Colonic mucosa (tissue), 4 donors: ENCODE measurements around the gene CLINT1. TPM values are rescaled to one million over a fixed set of nuclear protein-coding genes. Genes with fewer than 3 reads are reported as not detected.

Experiments used
- DNase-seq: peaks from one replicate; pipeline ENCODE4 v3.0.0-alpha.2; 2020
- H3K27ac ChIP-seq: fragments of 200-600 bp; one replicate; pipeline ENCODE4 v1.8.0; 2021
- H3K27me3 ChIP-seq: fragments of 200-600 bp; one replicate; pipeline ENCODE4 v1.8.0; 2021
- H3K36me3 ChIP-seq: fragments of 200-600 bp; one replicate; pipeline ENCODE4 v1.8.0; 2021
- H3K4me1 ChIP-seq: fragments of 200-600 bp; one replicate; pipeline ENCODE4 v1.8.0; 2021; ENCODE audit warnings: mild to moderate bottlenecking
- H3K4me3 ChIP-seq: fragments of 200-600 bp; one replicate; pipeline ENCODE4 v1.8.0; 2021
- H3K9ac ChIP-seq, 2 donors: one replicate each; pipeline ENCODE4 v1.7.0; 2013; ENCODE audit warnings: control low read depth in 2 of 2, low read depth in 2 of 2, low read length in 2 of 2
- H3K9me3 ChIP-seq: fragments of 200-600 bp; one replicate; pipeline ENCODE4 v1.8.0; 2021
- intact Hi-C: fragments of 100-400 bp; cut with DNase I; formaldehyde crosslinking; loops from one replicate; pipeline ENCODE4 v1.14.1; 2022
- total RNA-seq, 2 donors: library from RNA; stranded (reverse); fragmentation: NEBNext Ultra II Directional in 1 of 2; extraction: Animal tissue kit (Norgen Biotek cat#: 25700) in 1 of 2; gene quantifications; one replicate each; pipeline ENCODE4 v1.2.1, GENCODE V29; 2021
- TF ChIP-seq, protein P1 (sequence below): fragments of 200-600 bp; IDR thresholded peaks from one replicate; pipeline ENCODE4 v1.8.0; 2022; ENCODE audit warnings: antibody characterized with exemption, mild to moderate bottlenecking
- donor health status: healthy.
- donor health status: DM: no; HTN: no; CAD: no.
- donor health status: DM: no; HTN: no; CAD: no.

Gene CLINT1
- total RNA-seq, 2 donors from 2014 or later, result 127 to 183 TPM

- no peak overlapping the region for H3K9ac ChIP-seq
- no peaks in the 10 kb centered on the region for H3K9me3 ChIP-seq
- no peak for DNase-seq
- H3K4me3 ChIP-seq, result no peak overlapping the region
- no peak overlapping the region for H3K27ac ChIP-seq
- H3K36me3 ChIP-seq, result peaks cover 12% of the 10 kb centered on the region
- no peaks in the 10 kb centered on the region for H3K4me1 ChIP-seq
- no peaks in the 10 kb centered on the region for H3K27me3 ChIP-seq
- TF ChIP-seq, protein P1, sequence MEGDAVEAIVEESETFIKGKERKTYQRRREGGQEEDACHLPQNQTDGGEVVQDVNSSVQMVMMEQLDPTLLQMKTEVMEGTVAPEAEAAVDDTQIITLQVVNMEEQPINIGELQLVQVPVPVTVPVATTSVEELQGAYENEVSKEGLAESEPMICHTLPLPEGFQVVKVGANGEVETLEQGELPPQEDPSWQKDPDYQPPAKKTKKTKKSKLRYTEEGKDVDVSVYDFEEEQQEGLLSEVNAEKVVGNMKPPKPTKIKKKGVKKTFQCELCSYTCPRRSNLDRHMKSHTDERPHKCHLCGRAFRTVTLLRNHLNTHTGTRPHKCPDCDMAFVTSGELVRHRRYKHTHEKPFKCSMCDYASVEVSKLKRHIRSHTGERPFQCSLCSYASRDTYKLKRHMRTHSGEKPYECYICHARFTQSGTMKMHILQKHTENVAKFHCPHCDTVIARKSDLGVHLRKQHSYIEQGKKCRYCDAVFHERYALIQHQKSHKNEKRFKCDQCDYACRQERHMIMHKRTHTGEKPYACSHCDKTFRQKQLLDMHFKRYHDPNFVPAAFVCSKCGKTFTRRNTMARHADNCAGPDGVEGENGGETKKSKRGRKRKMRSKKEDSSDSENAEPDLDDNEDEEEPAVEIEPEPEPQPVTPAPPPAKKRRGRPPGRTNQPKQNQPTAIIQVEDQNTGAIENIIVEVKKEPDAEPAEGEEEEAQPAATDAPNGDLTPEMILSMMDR, result no peak
- intact Hi-C loops, result loop anchor here (5.0 kb wide), 2 partner anchors 129 to 179 kb away; no protein-coding TSS in a partner anchor
Measured at GRCh38 chr5:157817928-157818327, 41.0 kb downstream of the CLINT1 start.

- DNase-seq, result no peak
- intact Hi-C loops, result loop anchor here (5.0 kb wide), 2 partner anchors 130 to 180 kb away; no protein-coding TSS in a partner anchor
- TF ChIP-seq, protein P1, result no peak
- H3K9ac ChIP-seq, result no peak overlapping the region
- H3K4me3 ChIP-seq, result no peak overlapping the region
- no peaks in the 10 kb centered on the region for H3K27me3 ChIP-seq
- no peak overlapping the region for H3K27ac ChIP-seq
- H3K9me3 ChIP-seq, result no peaks in the 10 kb centered on the region
- peaks cover 14% of the 10 kb centered on the region for H3K36me3 ChIP-seq
- no peaks in the 10 kb centered on the region for H3K4me1 ChIP-seq
Measured at GRCh38 chr5:157817387-157817702, 41.6 kb downstream of the CLINT1 start.

- no peak overlapping the region for H3K9ac ChIP-seq
- intact Hi-C loops, result loop anchor here (5.0 kb wide), 2 partner anchors 130 to 180 kb away; no protein-coding TSS in a partner anchor
- TF ChIP-seq, protein P1, result peak; percentile 47
- no peak overlapping the region for H3K4me3 ChIP-seq
- no peaks in the 10 kb centered on the region for H3K27me3 ChIP-seq
- DNase-seq, result no peak
- no peaks in the 10 kb centered on the region for H3K9me3 ChIP-seq
- peaks cover 14% of the 10 kb centered on the region for H3K36me3 ChIP-seq
- no peaks in the 10 kb centered on the region for H3K4me1 ChIP-seq
- H3K27ac ChIP-seq, result no peak overlapping the region
Measured at GRCh38 chr5:157816682-157817386, 42.1 kb downstream of the CLINT1 start.

GRCh38 chr5:157812086-157812485 is 46.9 kb downstream of the CLINT1 start:
- Histone ChIP-seq H3K4me1 (no peaks in the 10 kb centered on the region), H3K9ac (no peak overlapping the region), H3K27ac (no peak overlapping the region), H3K9me3 (no peaks in the 10 kb centered on the region), H3K27me3 (no peaks in the 10 kb centered on the region), H3K4me3 (no peak overlapping the region), H3K36me3 (peaks cover 21% of the 10 kb centered on the region)
- intact Hi-C loops, result no loop called here
- no peak for DNase-seq
- TF ChIP-seq, protein P1, result no peak

- Histone ChIP-seq H3K36me3 (peaks cover 21% of the 10 kb centered on the region), H3K4me1 (no peaks in the 10 kb centered on the region), H3K27me3 (no peaks in the 10 kb centered on the region), H3K4me3 (no peak overlapping the region), H3K9ac (no peak overlapping the region), H3K27ac (no peak overlapping the region), H3K9me3 (no peaks in the 10 kb centered on the region)
- TF ChIP-seq, protein P1, result no peak
- intact Hi-C loops, result no loop called here
- DNase-seq, result no peak
Measured at GRCh38 chr5:157808043-157808442, 50.9 kb downstream of the CLINT1 start.
